HUES48 (cell line): Measurements from ENCODE around the gene DNAJC24.

Experiments used
- H3K27ac ChIP-seq: one replicate; pipeline ENCODE4 v1.7.0; 2013; ENCODE audit warnings: low read depth, low read length, inconsistent platforms
- H3K27me3 ChIP-seq: 2 replicates; pipeline ENCODE4 v1.6.1; 2013; ENCODE audit warnings: mild to moderate bottlenecking, low read length; ENCODE audit not compliant: control insufficient read depth, insufficient read depth
- H3K36me3 ChIP-seq: 2 replicates; pipeline ENCODE4 v1.6.1; 2013; ENCODE audit warnings: low read length; ENCODE audit not compliant: control insufficient read depth, insufficient read depth
- H3K4me1 ChIP-seq: 2 replicates; pipeline ENCODE4 v1.6.1; 2013; ENCODE audit warnings: mild to moderate bottlenecking, low read length; ENCODE audit not compliant: control insufficient read depth, insufficient read depth
- H3K4me3 ChIP-seq: 2 replicates; pipeline ENCODE4 v1.5.1; 2013; ENCODE audit warnings: mild to moderate bottlenecking, low read depth, low read length
- H3K9ac ChIP-seq: 2 replicates; pipeline ENCODE4 v1.6.1; 2013; ENCODE audit warnings: mild to moderate bottlenecking, low read depth, low read length, moderate library complexity
- H3K9me3 ChIP-seq: 2 replicates; pipeline ENCODE4 v1.6.1; 2013; ENCODE audit warnings: low read length; ENCODE audit not compliant: control insufficient read depth, insufficient read depth

Gene DNAJC24

DNA sequence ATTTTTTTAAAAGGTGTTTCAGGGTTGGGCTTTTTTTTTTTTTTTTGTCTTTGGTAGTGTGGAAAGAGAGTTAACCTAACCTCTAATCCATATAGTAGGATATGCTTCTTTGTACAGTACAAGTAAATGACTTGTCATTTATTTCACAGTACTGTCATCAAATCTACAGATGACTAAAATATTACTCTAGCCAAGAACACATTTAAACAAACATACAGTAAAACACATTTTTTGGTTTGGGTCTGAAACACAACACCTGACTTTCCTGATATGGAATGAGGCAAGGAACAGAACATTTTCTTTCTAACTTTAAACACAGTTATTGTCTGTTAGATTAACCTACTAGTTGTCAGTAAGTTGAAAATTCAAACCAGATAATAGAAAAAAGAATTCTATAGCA, 71.6 kb downstream of the DNAJC24 start:
- no peaks in the 10 kb centered on the region for H3K9me3 ChIP-seq
- H3K27ac ChIP-seq = no peak overlapping the region
- no peak overlapping the region for H3K4me3 ChIP-seq

GRCh38 chr11:31442086-31442485, 72.4 kb downstream of the DNAJC24 start:
- peaks cover 16% of the 10 kb centered on the region for H3K4me1 ChIP-seq
- H3K27me3 ChIP-seq = no peaks in the 10 kb centered on the region
- no peaks in the 10 kb centered on the region for H3K9me3 ChIP-seq
- H3K4me3 ChIP-seq = no peak overlapping the region
- H3K9ac ChIP-seq = no peak overlapping the region
- H3K36me3 ChIP-seq = no peaks in the 10 kb centered on the region
- peak overlapping the region; percentile 21 for H3K27ac ChIP-seq

More for the DNA sequence above, 71.6 kb downstream of the DNAJC24 start:
- H3K36me3 ChIP-seq = no peaks in the 10 kb centered on the region
- H3K4me1 ChIP-seq = peaks cover 16% of the 10 kb centered on the region
- no peaks in the 10 kb centered on the region for H3K27me3 ChIP-seq
- no peak overlapping the region for H3K9ac ChIP-seq

DNA sequence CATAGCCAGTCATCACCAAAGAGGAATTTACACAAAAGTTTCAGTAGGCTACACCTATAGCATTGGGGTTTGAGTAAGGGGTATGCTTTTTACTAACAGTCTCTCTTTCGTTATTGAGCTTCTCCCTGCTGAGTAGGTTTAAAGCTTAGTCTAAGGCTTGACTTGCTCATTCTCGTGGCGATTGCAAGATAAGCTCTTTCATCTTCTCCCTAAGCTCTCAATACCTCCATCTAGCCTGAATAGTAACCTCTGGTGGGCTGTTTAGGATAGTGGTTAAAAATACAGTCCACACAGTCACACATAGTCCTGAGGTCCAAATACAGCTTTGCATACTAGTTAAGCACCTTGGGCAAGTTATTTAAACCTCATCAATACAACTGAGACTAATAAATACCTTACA, 74.1 kb downstream of the DNAJC24 start:
- Histone ChIP-seq H3K9ac (no peak overlapping the region), H3K9me3 (no peaks in the 10 kb centered on the region), H3K4me3 (no peak overlapping the region), H3K27ac (no peak overlapping the region), H3K36me3 (peaks cover 2% of the 10 kb centered on the region; the same call in 1 of the 2 replicates), H3K4me1 (peaks cover 16% of the 10 kb centered on the region), H3K27me3 (no peaks in the 10 kb centered on the region)

- H3K27ac ChIP-seq = no peak overlapping the region
- H3K9me3 ChIP-seq = no peaks in the 10 kb centered on the region
- H3K4me1 ChIP-seq = peaks cover 16% of the 10 kb centered on the region
- no peak overlapping the region for H3K4me3 ChIP-seq
- H3K36me3 ChIP-seq = peaks cover 7% of the 10 kb centered on the region; the same call in 1 of the 2 replicates
- H3K9ac ChIP-seq = no peak overlapping the region
- no peaks in the 10 kb centered on the region for H3K27me3 ChIP-seq
Measured at GRCh38 chr11:31445621-31446020, 76.0 kb downstream of the DNAJC24 start.

- Histone ChIP-seq H3K4me3 (no peak overlapping the region), H3K36me3 (peaks cover 16% of the 10 kb centered on the region; the same call in 1 of the 2 replicates), H3K27ac (no peak overlapping the region), H3K9me3 (no peaks in the 10 kb centered on the region), H3K9ac (no peak overlapping the region), H3K27me3 (no peaks in the 10 kb centered on the region), H3K4me1 (0 out of 2 replicates have a peak, but pooled peaks cover under 1% of the 10 kb centered on the region)
Measured at GRCh38 chr11:31449040-31449439, 79.4 kb downstream of the DNAJC24 start.

DNA sequence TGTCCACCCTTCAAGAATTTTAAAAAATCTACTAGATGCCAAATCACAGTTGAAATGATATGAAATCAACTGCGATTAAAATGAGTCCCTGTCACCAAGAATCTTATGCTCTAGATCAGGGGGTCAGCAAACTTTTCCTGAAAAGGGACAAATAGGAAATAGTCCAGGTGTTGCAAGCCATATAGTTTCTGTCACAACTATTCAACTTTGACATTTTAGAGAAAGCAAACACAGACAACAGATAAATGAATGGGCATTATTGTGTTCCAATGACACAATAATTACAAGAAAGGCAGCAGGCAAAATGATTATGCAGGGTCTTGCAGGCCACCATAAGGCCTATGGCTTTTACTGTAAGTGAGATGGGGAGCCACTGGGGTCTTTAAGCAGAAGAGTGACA, 81.2 kb downstream of the DNAJC24 start:
- peaks cover 16% of the 10 kb centered on the region; the same call in 1 of the 2 replicates for H3K36me3 ChIP-seq
- no peaks in the 10 kb centered on the region for H3K4me1 ChIP-seq
- no peaks in the 10 kb centered on the region for H3K9me3 ChIP-seq
- H3K27me3 ChIP-seq = no peaks in the 10 kb centered on the region
- H3K9ac ChIP-seq = no peak overlapping the region
- no peak overlapping the region for H3K27ac ChIP-seq
- H3K4me3 ChIP-seq = no peak overlapping the region

DNA sequence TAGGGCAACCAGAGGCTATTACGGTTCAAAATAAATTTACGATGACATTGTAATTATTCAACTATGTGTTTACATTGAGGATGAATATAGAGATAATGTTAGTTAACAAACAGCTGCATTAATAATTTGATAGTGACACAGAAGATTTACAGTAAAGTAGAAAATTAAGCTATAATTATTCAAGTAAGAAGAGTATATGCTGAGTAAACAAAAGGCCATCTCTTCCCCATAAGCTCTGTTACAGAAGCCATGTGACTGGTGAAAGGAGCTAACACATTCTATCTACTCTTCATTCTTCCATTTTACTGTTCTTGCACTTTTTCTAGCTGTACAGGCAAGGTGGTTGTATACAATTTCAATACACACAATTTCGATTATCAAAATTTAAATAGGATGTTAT, 85.5 kb downstream of the DNAJC24 start:
- Histone ChIP-seq H3K9me3 (no peaks in the 10 kb centered on the region), H3K4me3 (no peak overlapping the region), H3K27me3 (no peaks in the 10 kb centered on the region), H3K4me1 (no peaks in the 10 kb centered on the region), H3K9ac (no peak overlapping the region), H3K27ac (no peak overlapping the region), H3K36me3 (peaks cover 9% of the 10 kb centered on the region; the same call in 1 of the 2 replicates)

- Histone ChIP-seq H3K4me3 (no peak overlapping the region), H3K9ac (no peak overlapping the region), H3K36me3 (peaks cover 3% of the 10 kb centered on the region; the same call in 1 of the 2 replicates), H3K27me3 (no peaks in the 10 kb centered on the region), H3K4me1 (no peaks in the 10 kb centered on the region), H3K27ac (no peak overlapping the region), H3K9me3 (no peaks in the 10 kb centered on the region)
Measured at GRCh38 chr11:31464436-31464835, 94.8 kb downstream of the DNAJC24 start.

GRCh38 chr11:31474083-31474482, 104.4 kb downstream of the DNAJC24 start:
- Histone ChIP-seq H3K27ac (no peak overlapping the region), H3K4me1 (peaks cover 13% of the 10 kb centered on the region; the same call in 1 of the 2 replicates), H3K27me3 (no peaks in the 10 kb centered on the region), H3K4me3 (no peak overlapping the region), H3K9me3 (no peaks in the 10 kb centered on the region), H3K9ac (no peak overlapping the region), H3K36me3 (no peaks in the 10 kb centered on the region)

DNA sequence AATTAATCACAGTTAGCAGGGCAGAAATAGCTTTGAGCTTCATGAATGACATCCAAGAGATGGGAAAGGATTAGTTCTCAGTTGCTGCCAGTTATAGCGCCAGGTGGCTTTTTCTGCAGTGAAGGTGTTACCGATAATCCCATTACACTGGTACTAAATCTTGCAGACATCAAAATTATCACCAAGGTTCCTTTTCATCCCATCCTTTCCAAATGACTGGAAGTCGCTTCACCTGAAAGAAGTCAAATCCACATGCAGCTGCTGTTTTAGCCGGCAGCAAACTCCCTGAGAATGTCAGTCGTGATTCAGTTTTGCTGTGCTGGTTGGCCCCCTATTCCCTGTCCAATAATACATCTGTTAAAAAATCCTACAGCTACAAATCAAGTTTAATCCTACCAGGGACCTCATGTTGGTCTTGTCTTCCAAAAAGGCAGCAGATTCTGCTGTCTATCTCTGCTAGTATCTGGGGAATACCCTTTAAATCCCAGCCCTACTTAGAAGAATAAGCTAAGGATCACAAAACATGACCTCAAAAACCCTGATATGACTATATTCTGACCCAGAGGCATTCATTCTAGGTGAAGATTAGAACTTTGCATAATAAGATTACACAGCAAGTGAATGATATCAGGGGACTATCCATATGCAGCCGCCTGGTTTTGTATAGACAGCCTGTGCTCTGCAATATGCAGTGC, 108.0 kb downstream of the DNAJC24 start:
- Histone ChIP-seq H3K4me1 (peaks cover 7% of the 10 kb centered on the region; the same call in 1 of the 2 replicates), H3K27ac (peak overlapping the region; percentile 7), H3K36me3 (no peaks in the 10 kb centered on the region), H3K9ac (no peak overlapping the region), H3K27me3 (no peaks in the 10 kb centered on the region), H3K4me3 (no peak overlapping the region), H3K9me3 (no peaks in the 10 kb centered on the region)

DNA sequence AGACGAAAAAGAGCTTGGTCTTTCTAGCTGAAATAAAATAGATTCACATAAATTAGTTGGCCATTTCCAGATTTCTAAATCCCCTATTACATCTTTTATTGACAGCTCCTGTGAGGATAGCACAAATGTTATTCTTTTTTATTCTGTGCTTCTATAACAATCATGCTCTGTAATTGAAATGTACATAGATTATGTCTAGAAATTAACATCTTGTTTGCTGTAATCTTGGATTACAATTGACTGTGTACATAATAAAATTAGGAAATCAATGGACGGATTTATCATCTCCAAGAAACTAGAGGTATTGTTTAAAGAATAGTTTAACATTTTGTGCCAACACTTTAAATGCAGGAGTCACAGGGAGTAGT, 108.5 kb downstream of the DNAJC24 start:
- no peak overlapping the region for H3K27ac ChIP-seq
- no peak overlapping the region for H3K9ac ChIP-seq
- H3K27me3 ChIP-seq = no peaks in the 10 kb centered on the region
- H3K4me1 ChIP-seq = peaks cover 7% of the 10 kb centered on the region; the same call in 1 of the 2 replicates
- H3K4me3 ChIP-seq = no peak overlapping the region
- no peaks in the 10 kb centered on the region for H3K9me3 ChIP-seq
- H3K36me3 ChIP-seq = no peaks in the 10 kb centered on the region
